Tracheal epithelial cell (primary cell): ENCODE results near the gene PINLYP. TPM values are rescaled to one million over a fixed set of nuclear protein-coding genes. Genes with fewer than 3 reads are reported as not detected.

Source experiments
- total RNA-seq: library from RNA; depleted of rRNA; stranded (reverse); fragments of >200 nt; gene quantifications from 2 replicates; pipeline ENCODE4 v1.2.1, GENCODE V29; 2014

Gene PINLYP
- total RNA-seq = 0.64 and 4.1 TPM in 2 replicates

GRCh38 chr19:43575156-43575950 is at the start of gene PINLYP, which contains the start of gene XRCC1:
PINLYP (plus strand) TSS chr19:43575801; CDS start chr19:43577192, 1,391 bp downstream.
XRCC1 (minus strand) TSS chr19:43575527; CDS start chr19:43575458, 69 bp downstream.

GRCh38 chr19:43526884-43527859 is 48.4 kb upstream of the PINLYP start, which contains the start of gene ETHE1:
ETHE1 (minus strand) TSS chr19:43527201; CDS start chr19:43527177, 24 bp downstream.

GRCh38 chr19:43532962-43533545 is 42.5 kb upstream of the PINLYP start, which contains the start of gene ZNF575:
ZNF575 (plus strand) TSS chr19:43533188; CDS start chr19:43534423, 1,235 bp downstream.

GRCh38 chr19:43595999-43596841 is 20.6 kb downstream of the PINLYP start, which contains the start of the genes IRGQ and ZNF576:
IRGQ (minus strand) TSS chr19:43596134; CDS start chr19:43595338, 796 bp downstream.
ZNF576 (plus strand) TSS chr19:43596595; CDS start chr19:43597109, 514 bp downstream.

GRCh38 chr19:43611788-43612187 is 36.2 kb downstream of the PINLYP start, which contains the start of gene SRRM5:
SRRM5 (plus strand) TSS chr19:43612088; CDS start chr19:43612122, 34 bp downstream.

GRCh38 chr19:43619262-43620060 is 43.9 kb downstream of the PINLYP start, which contains the start of gene ZNF428:
ZNF428 (minus strand) TSS chr19:43619629; CDS start chr19:43614304, 5,325 bp downstream.

Other genes with a start within 250 kb of the PINLYP start
- gene CD177, start 222.1 kb upstream of the PINLYP start, total RNA-seq = 0.48 TPM in 1 of 2 replicates, not detected in the other
- not detected in 2 replicates for gene TEX101, start 160.9 kb upstream of the PINLYP start, total RNA-seq
- 4.9 and 13.0 TPM in 2 replicates for gene LYPD3, start 110.2 kb upstream of the PINLYP start, total RNA-seq
- gene PHLDB3, start 71.1 kb upstream of the PINLYP start, total RNA-seq = 23.1 and 29.4 TPM in 2 replicates
- gene ETHE1, start 48.6 kb upstream of the PINLYP start, total RNA-seq = 185 and 221 TPM in 2 replicates
- gene ZNF575, start 42.6 kb upstream of the PINLYP start, total RNA-seq = not detected in 2 replicates
- gene XRCC1, start 274 bp upstream of the PINLYP start, total RNA-seq = 9.6 and 12.1 TPM in 2 replicates
- gene IRGQ, start 20.3 kb downstream of the PINLYP start, total RNA-seq = 14.1 and 18.6 TPM in 2 replicates
- gene ZNF576, start 20.8 kb downstream of the PINLYP start, total RNA-seq = 10.8 and 16.2 TPM in 2 replicates
- gene SRRM5, start 36.3 kb downstream of the PINLYP start, total RNA-seq = not detected in 2 replicates
- gene ZNF428, start 43.8 kb downstream of the PINLYP start, total RNA-seq = 17.1 and 23.1 TPM in 2 replicates
- 9.6 and 13.3 TPM in 2 replicates for gene CADM4, start 64.0 kb downstream of the PINLYP start, total RNA-seq
- 28.6 and 292 TPM in 2 replicates for gene PLAUR, start 94.4 kb downstream of the PINLYP start, total RNA-seq
- not detected in 2 replicates for gene IRGC, start 140.3 kb downstream of the PINLYP start, total RNA-seq
- gene SMG9, start 179.2 kb downstream of the PINLYP start, total RNA-seq = 3.9 and 7.5 TPM in 2 replicates
- 22.8 and 24.8 TPM in 2 replicates for gene KCNN4, start 205.2 kb downstream of the PINLYP start, total RNA-seq
- 1.5 and 2.7 TPM in 2 replicates for gene LYPD5, start 226.6 kb downstream of the PINLYP start, total RNA-seq